Activated CD8-positive, alpha-beta memory T cell treated with anti-CD3 and anti-CD28 coated beads, Interleukin-2, amount 50 U/mL, for 1 hour (primary cell): Measurements from ENCODE around the gene VRK2.
"Not testable (repeated sequence)": the region's sequence is repeated elsewhere in the genome, so short reads cannot be mapped to it uniquely, and the experiment has no call there.

Experiments used
- DNase-seq: peaks from one replicate; pipeline ENCODE4 v3.0.0-alpha.2; 2020; ENCODE audit errors: extremely low read depth

VRK2 gene

DNA sequence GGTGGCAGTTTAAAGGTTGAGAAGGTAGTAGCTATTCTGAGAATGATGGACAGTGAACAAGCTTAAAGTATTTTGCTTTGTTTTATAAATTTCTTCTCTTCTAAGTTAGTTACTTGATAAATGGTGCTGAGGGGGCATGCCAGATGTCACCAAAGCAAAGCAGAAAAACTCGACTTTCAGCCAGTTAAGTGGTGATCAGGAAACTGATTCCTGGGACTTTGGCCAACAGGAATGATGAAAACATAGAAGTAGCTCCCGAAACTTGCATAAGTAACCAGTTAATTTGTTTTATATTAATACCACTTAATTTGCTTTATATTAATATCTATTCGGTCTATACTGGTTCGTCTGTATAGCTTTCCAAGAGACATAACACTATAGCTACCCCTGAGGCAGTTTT is 111.9 kb downstream of the VRK2 start:
- DNase-seq: no peak

DNA sequence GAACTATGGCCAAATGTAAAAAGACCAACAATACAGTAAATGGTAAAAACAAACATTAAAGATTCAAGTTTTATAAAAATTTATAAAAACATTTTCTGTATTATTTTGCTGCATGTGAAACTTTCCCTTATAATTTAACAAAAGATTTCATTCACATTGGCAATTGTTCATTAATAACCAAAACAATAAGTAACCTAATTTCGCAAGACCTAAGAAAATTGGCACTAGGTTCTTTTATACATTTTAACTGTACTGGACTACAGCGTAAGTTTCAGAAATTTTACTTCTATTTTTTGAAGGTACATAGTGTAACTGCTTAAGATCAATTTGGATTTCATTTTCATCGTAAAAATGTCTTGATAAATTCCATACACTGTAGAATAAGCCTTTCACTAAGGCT is 117.3 kb downstream of the VRK2 start:
- DNase-seq: no peak

DNA sequence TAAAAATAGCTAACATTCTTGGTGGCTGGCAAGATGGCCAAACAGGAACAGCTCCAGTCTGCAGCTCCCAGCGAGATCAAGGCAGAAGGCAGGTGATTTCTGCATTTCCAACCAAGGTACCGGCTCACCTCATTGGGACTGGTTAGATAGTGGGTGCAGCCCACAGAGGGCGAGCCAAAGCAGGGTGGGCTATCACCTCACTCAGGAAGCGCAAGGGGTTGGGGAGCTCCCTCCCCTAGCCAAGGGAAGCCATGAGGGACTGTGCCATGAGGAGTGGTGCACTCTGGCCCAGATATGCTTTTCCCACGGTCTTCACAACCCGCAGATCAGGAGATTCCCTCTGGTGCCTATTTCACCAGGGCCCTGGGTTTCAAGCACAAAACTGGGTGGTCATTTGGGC is 121.5 kb downstream of the VRK2 start:
- DNase-seq: not testable (repeated sequence)

DNA sequence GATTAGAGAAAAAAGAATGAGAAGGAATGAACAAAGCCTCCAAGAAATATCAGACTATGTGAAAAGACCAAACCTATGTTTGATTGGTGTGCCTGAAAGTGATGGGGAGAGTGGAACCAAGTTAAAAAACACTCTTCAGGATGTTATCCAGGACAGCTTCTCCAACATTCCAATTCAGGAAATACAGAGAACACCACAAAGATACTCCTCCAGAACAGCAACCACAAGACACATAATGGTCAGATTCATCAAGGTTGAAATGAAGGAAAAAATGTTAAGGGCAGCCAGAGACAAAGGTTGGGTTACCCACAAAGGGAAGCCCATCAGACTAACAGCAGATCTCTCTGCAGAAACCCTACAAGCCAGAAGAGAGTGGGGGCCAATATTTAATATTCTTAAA is 123.2 kb downstream of the VRK2 start:
- not testable (repeated sequence) for DNase-seq

DNA sequence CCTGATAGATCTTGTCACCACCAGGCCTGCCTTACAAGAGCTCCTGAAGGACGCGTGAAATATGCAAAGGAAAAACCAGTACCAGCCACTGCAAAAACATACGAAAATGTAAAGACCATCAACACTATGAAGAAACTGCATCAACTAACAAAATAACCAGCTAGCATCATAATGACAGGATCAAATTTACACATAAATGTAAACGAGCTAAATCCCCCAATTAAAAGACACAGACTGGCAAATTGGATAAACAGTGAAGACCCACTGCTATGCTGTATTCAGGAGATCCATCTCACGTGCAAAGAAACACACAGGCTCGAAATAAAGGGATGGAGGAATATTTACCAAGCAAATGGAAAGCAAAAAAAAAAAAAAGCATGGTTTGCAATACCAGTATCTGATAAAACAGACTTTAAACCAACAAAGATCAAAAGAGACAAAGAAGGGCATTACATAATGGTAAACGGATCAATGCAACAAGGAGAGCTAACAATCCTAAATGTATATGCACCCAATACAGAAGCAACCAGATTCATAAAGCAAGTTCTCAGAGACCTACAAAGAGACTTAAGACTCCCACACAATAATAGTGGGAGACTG is 123.8 kb downstream of the VRK2 start:
- DNase-seq: not testable (repeated sequence)

DNA sequence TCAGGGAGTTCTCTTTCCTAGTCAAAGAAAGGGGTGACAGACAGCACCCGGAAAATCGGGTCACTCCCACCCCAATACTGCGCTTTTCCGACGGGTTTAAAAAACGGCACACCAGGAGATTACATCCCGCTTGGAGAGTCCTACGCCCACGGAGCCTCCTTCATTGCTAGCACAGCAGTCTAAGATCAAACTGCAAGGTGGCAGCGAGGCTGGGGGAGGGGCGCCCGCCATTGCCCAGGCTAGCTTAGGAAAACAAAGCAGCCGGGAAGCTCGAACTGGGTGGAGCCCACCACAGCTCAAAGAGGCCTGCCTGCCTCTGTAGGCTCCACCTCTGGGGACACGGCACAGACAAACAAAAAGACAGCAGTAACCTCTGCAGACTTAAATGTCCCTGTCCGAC is 125.2 kb downstream of the VRK2 start:
- not testable (repeated sequence) for DNase-seq

DNA sequence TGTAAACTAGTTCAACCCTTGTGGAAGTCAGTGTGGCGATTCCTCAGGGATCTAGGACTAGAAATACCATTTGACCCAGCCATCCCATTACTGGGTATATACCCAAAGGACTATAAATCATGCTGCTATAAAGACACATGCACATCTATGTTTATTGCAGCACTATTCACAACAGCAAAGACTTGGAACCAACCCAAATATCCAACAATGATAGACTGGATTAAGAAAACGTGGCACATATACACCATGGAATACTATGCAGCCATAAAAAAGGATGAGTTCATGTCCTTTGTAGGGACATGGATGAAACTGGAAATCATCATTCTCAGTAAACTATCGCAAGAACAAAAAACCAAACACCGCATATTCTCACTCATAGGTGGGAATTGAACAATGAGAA is 130.6 kb downstream of the VRK2 start:
- not testable (repeated sequence) for DNase-seq

DNA sequence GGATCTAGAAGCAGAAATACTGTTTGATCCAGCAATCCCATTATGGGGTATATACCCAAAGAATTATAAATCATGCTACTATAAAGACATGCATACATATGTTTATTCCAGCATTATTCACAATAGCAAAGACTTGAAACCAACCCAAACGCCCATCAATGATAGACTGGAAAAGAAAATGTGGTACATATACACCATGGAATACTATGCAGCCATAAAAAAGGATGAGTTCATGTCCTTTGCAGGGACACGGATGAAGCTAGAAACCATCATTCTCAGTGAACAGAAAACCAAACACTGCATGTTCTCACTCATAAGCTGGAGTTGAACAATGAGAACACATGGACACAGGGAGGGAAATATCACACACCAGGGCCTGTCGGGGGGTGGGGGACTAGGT is 133.6 kb downstream of the VRK2 start:
- DNase-seq: not testable (repeated sequence)

DNA sequence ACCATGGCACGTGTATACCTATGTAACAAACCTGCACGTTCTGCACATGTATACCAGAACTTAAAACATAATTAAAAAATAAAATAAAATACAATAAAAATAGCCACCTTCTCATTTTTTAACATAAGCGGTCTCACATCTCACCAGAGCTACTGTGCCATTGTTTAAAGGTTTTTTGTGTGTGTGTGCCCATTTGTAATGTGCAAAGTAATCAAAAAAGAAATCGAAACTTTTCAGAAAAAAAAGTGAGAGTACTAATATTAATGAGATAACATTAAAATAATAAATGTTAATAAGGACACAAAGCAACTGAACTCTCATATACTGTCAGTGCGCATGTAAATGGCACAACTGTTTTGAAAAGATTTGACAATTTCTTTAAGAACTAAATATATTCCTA is 134.0 kb downstream of the VRK2 start:
- no peak for DNase-seq

DNA sequence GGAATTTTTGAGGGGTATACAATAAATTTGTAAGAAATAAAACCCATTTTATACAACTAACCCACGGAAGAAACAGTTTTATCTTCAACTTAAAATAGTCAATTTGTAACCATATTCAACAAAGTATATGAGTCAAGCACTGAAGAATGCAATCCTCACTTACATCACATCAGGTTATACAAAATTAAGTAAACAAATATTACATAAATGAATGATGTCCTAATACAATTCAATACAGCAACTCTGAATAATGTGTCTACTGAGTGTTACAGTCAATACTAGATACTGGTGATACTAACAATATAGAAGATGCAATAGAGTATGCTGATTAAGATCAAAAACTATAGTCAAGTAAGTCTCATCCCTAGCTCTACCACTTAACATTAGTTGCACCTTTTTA is 135.9 kb downstream of the VRK2 start:
- DNase-seq: no peak

DNA sequence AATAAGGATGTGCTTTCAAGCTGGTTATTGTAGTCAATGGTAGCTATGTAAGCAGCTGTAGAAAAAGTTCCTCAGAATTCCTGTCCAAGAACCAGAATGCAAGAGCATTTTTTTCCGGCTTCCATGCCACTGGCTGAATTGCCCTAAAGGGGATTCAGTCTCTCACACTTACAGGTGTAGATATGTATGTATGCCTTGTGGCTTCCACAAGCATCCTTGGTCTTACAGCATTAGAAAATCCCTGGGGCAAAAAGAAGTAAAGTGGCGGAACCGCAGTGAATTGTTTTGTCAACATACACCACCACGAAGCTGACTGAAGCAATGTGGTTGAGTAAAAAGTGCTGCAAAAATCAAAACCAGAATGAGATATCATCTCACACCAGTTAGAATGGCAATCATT is 139.9 kb downstream of the VRK2 start:
- DNase-seq: no peak

DNA sequence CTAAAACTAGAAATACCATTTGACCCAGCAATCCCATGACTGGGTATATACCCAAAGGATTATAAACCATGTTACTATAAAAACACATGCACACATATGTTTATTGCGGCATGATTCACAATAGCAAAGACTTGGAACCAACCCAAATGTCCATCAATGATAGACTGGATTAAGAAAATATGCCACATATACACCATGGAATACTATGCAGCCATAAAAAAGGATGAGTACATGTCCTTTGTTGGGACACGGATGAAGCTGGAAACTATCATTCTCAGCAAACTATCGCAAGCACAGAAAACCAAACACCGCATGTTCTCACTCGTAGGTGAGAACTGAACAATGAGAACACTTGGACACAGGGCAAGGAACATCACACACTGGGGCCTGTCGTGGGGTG is 140.4 kb downstream of the VRK2 start:
- not testable (repeated sequence) for DNase-seq

DNA sequence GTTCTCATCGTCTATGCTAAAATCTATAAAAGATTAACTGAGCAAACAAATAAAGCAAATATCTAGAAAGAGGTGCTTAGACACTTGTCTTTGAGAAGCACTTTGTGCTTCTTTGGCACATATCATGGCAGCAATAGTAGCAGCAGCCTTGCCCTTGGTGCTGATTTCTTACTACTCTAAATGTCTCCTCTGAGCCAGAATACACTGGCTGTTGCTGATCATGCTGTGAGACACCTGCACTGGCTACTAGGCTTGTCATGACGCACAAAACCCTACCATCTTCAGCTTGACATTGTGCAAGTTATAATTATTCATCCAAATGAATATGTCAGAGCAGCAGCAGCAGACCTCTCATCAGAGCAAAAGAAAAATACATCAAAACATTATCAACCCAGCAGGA is 147.9 kb downstream of the VRK2 start:
- DNase-seq: no peak

DNA sequence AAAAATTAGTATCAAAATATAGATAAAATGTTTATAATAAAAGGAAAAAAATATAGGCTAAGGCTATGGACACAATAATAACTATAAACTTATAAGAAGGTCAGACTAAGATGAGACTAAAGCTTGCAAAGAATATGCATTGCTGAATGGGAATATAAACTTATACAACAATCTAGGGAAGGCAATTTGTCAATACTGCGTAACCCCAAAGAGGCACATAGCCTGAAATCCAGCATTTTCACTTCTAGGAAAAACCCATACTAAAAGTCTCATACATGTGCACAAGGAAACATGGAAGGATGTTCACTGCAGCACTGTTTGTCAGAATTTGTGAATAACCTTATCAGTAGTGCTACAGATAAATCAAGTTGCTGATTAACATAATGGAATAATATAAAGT is 149.1 kb downstream of the VRK2 start:
- no peak for DNase-seq

DNA sequence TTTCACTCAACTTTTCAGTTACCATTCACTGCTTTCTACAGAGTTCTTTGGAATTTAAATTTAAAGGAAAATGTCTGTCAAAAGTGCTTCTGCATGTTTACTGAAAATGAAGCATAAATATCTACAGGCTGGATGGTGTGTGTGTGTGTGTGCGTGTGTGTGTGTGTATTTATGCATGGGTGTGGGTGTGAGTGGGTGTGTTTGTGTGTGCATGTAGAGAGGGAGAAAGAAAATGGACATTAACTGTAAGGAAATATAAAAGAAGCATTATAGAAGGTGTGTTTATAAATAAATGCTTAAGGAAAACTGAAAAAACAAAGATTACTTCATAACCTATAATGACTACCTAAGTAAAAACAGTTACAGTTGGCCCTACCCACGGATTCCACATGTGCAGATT is 151.3 kb downstream of the VRK2 start:
- no peak for DNase-seq

DNA sequence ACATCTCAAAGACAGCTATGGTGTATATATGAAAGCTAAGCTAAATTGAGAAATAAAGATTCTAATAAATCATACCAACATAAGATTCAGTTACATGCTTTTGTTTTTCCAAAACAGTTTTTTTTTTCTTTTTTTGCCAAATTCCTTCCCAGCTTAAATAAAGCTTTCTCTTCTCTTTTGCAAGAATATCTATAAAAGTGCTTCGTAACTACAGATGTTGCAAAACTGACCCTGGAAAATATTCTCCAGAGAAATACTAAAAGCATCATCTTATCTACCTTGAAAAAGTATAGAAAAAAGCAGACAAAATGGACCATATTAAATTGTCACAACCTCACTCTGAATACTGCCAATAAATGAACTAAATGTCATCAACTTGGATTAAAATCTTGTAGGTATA is 155.8 kb downstream of the VRK2 start:
- no peak for DNase-seq

DNA sequence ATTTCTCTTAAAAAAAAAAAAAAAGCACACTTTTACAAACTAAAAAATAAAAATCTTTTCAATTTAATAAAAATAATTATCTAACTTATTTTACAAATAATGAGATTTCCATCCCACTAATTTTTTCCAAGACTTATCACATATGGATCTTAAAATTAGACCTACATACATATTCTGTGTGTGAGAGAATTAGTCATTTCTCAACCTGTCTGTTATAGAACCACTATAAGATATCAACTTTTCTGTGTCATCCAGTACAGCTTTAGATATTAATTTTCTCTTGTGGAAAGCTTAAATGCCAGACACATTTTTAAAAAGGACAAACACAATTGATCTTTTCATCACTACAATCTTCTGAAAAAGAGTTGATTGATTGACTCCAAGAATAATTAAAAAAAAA is 156.4 kb downstream of the VRK2 start:
- no peak for DNase-seq

DNA sequence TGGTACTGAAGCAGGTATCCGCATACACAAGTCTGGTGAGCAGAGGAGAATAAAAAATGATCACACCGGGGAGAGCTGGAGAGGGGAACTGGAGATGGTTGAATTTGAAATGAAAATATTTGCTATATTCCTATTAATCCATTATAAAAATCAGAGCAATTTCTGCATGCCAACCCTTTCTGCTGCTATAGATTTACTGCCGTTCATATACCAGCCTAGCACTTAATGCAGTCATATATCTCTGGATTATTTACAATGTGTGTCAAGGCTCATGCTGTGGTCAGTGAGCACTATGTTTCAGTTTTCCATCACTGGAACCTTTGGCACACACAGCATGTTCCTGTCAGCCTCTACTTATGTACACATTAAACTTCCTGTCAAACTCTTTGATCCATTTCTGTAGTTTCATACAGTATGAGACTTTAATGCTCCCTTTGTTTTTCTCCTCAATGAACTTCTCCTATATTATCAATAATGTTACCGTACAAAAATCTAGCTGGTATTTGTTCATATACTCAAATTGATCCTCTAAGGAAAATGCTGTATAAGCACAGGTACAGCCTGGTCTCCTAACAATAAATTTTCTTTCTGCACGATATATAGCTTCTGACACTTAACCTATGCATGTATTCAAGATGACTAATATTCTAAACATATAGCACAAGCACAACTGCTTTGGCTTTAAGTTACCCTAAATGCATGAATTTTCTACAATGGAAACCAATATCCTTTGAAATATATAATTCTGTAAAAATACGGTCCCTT is 157.8 kb downstream of the VRK2 start:
- DNase-seq: no peak

DNA sequence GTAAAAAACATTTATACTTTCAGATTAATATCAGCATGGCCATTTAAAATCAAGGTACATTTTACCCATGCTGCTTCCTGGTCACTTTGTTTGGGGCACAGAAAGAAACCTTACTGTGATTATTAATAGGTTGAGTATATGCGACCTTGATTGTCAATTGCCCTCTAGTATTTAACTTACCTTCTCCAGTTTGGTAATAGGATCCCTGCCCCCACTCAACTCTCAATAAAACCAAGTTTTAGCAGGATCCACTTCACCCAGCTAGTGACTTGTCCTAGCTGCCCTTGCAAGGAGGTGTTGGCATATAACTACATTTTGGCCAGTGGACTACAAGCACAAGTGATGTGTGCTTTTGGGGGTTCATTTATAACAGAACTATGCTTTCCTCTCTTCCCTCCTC is 160.2 kb downstream of the VRK2 start:
- no peak for DNase-seq

DNA sequence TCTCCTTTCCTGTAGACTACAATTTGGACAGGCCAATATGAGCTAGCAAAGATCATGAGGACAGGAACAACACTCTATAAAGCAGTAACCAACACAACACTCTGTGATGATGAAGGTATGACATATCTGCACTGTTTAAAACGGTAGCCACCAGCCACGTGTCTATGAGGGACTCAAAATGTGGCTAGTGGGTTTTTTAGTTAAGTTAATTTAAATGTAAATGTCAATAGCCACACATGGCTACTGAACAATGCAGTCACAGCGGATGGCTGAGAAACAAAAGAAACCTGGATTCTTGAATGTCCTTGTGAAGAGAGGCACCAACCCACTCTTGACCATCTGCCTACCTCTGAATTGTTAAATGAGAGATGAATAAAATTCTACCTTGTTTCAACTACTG is 160.6 kb downstream of the VRK2 start:
- DNase-seq: no peak
